ENCODE measurements around the gene HOXA3.

Gene HOXA3

GRCh38 chr7:27116031-27116961, 36.1 kb downstream of the HOXA3 start:
- Mint-ChIP-seq H3K27ac (no peak overlapping the region), H3K36me3 (no peaks in the 10 kb centered on the region), H3K4me3 (no peak overlapping the region), H3K4me1 (no peaks in the 10 kb centered on the region), H3K9me3 (no peaks in the 10 kb centered on the region)
- DNase-seq (ENCODE audit: low spot score in 2 of 2) (no peak), ATAC-seq (no peak)

- ATAC-seq = no peak
- no peak overlapping the region for H3K27ac Mint-ChIP-seq
- H3K9me3 Mint-ChIP-seq = no peaks in the 10 kb centered on the region
- H3K4me1 Mint-ChIP-seq = no peaks in the 10 kb centered on the region
- no peak for DNase-seq (ENCODE audit: low spot score in 2 of 2)
- H3K4me3 Mint-ChIP-seq = no peak overlapping the region
- no peaks in the 10 kb centered on the region for H3K36me3 Mint-ChIP-seq
Observed at GRCh38 chr7:27115221-27116026, 37.0 kb downstream of the HOXA3 start.

- Mint-ChIP-seq H3K4me1 (no peaks in the 10 kb centered on the region), H3K36me3 (no peaks in the 10 kb centered on the region), H3K27ac (no peak overlapping the region), H3K4me3 (no peak overlapping the region), H3K9me3 (no peaks in the 10 kb centered on the region)
- no peak for DNase-seq (ENCODE audit: low spot score in 2 of 2)
- no peak for ATAC-seq
Observed at GRCh38 chr7:27114881-27115220, 37.5 kb downstream of the HOXA3 start.

GRCh38 chr7:27113991-27114769, 38.2 kb downstream of the HOXA3 start:
- DNase-seq (ENCODE audit: low spot score in 2 of 2) (no peak), ATAC-seq (no peak)
- H3K4me1 Mint-ChIP-seq = no peaks in the 10 kb centered on the region
- H3K36me3 Mint-ChIP-seq = no peaks in the 10 kb centered on the region
- H3K4me3 Mint-ChIP-seq = no peak overlapping the region
- no peak overlapping the region for H3K27ac Mint-ChIP-seq
- H3K9me3 Mint-ChIP-seq = no peaks in the 10 kb centered on the region

GRCh38 chr7:27112955-27113949, 39.1 kb downstream of the HOXA3 start:
- H3K4me1 Mint-ChIP-seq = no peaks in the 10 kb centered on the region
- no peaks in the 10 kb centered on the region for H3K36me3 Mint-ChIP-seq
- no peaks in the 10 kb centered on the region for H3K9me3 Mint-ChIP-seq
- H3K4me3 Mint-ChIP-seq = no peak overlapping the region
- DNase-seq (ENCODE audit: low spot score in 2 of 2) (no peak), ATAC-seq (no peak)
- H3K27ac Mint-ChIP-seq = no peak overlapping the region

GRCh38 chr7:27112361-27112760, 40.0 kb downstream of the HOXA3 start:
- DNase-seq (ENCODE audit: low spot score in 2 of 2) (no peak), ATAC-seq (no peak)
- Mint-ChIP-seq H3K4me1 (no peaks in the 10 kb centered on the region), H3K4me3 (no peak overlapping the region), H3K27ac (no peak overlapping the region), H3K36me3 (no peaks in the 10 kb centered on the region), H3K9me3 (no peaks in the 10 kb centered on the region)

- Mint-ChIP-seq H3K4me3 (no peak overlapping the region), H3K27ac (no peak overlapping the region), H3K4me1 (no peaks in the 10 kb centered on the region), H3K9me3 (no peaks in the 10 kb centered on the region), H3K36me3 (no peaks in the 10 kb centered on the region)
- ATAC-seq = no peak
- DNase-seq (ENCODE audit: low spot score in 2 of 2) = no peak
Observed at GRCh38 chr7:27111751-27112277, 40.6 kb downstream of the HOXA3 start.

- H3K4me1 Mint-ChIP-seq = no peaks in the 10 kb centered on the region
- ATAC-seq (no peak), DNase-seq (ENCODE audit: low spot score in 2 of 2) (no peak)
- no peaks in the 10 kb centered on the region for H3K9me3 Mint-ChIP-seq
- no peak overlapping the region for H3K27ac Mint-ChIP-seq
- H3K4me3 Mint-ChIP-seq = no peak overlapping the region
- no peaks in the 10 kb centered on the region for H3K36me3 Mint-ChIP-seq
Observed at GRCh38 chr7:27111042-27111750, 41.2 kb downstream of the HOXA3 start.

- no peak overlapping the region for H3K4me3 Mint-ChIP-seq
- ATAC-seq (no peak), DNase-seq (ENCODE audit: low spot score in 2 of 2) (no peak)
- no peaks in the 10 kb centered on the region for H3K4me1 Mint-ChIP-seq
- no peak overlapping the region for H3K27ac Mint-ChIP-seq
- H3K36me3 Mint-ChIP-seq = no peaks in the 10 kb centered on the region
- H3K9me3 Mint-ChIP-seq = no peaks in the 10 kb centered on the region
Observed at GRCh38 chr7:27110186-27111031, 42.0 kb downstream of the HOXA3 start.

- DNase-seq (ENCODE audit: low spot score in 2 of 2) (no peak), ATAC-seq (no peak)
- Mint-ChIP-seq H3K9me3 (no peaks in the 10 kb centered on the region), H3K27ac (no peak overlapping the region), H3K36me3 (no peaks in the 10 kb centered on the region), H3K4me3 (no peak overlapping the region), H3K4me1 (no peaks in the 10 kb centered on the region)
Observed at GRCh38 chr7:27109466-27110185, 42.8 kb downstream of the HOXA3 start.

GRCh38 chr7:27108390-27109127, 43.8 kb downstream of the HOXA3 start:
- ATAC-seq = no peak
- no peaks in the 10 kb centered on the region for H3K9me3 Mint-ChIP-seq
- H3K36me3 Mint-ChIP-seq = no peaks in the 10 kb centered on the region
- H3K4me1 Mint-ChIP-seq = peaks cover 7% of the 10 kb centered on the region
- no peak overlapping the region for H3K27ac Mint-ChIP-seq
- H3K4me3 Mint-ChIP-seq = no peak overlapping the region
- no peak for DNase-seq (ENCODE audit: low spot score in 2 of 2)

Data from stimulated activated effector memory CD8-positive, alpha-beta T cell treated with anti-CD3 and anti-CD28 coated beads, Interleukin-12 subunit alpha, Interleukin-12 subunit beta, amount 100 ng/mL, for 72 hours (primary cell).